Neural progenitor cell (in vitro differentiated cells): ENCODE results near the gene AMN. TPM values are rescaled to one million over a fixed set of nuclear protein-coding genes. Genes with fewer than 3 reads are reported as not detected.

Experiments used
- DNase-seq: peaks from one replicate; pipeline ENCODE4 v3.0.0-alpha.2; 2016; ENCODE audit warnings: low spot score
- H2AFZ ChIP-seq: fragments of 200-600 bp; sonication (generic); replicated peaks from 2 replicates; pipeline ENCODE4 v1.6.1; 2016; ENCODE audit warnings: antibody characterized with exemption
- H3F3A ChIP-seq: fragments of 200-600 bp; sonication (generic); 2 replicates; pipeline ENCODE4 v1.6.1; 2016; ENCODE audit warnings: antibody characterized with exemption, low read depth
- H3K27ac ChIP-seq: fragments of 200-600 bp; sonication (generic); 2 replicates; pipeline ENCODE4 v1.5.1; 2016; ENCODE audit warnings: mild to moderate bottlenecking
- H3K27me3 ChIP-seq: fragments of 200-600 bp; sonication (generic); 2 replicates; pipeline ENCODE4 v1.6.1; 2016; ENCODE audit warnings: mild to moderate bottlenecking, moderate library complexity
- H3K36me3 ChIP-seq: fragments of 200-600 bp; sonication (generic); 2 replicates; pipeline ENCODE4 v1.5.1; 2016
- H3K4me1 ChIP-seq: fragments of 200-600 bp; sonication (generic); 2 replicates; pipeline ENCODE4 v1.6.1; 2016; ENCODE audit warnings: mixed run types
- H3K4me2 ChIP-seq: fragments of 200-600 bp; sonication (generic); 2 replicates; pipeline ENCODE4 v1.6.1; 2016
- H3K4me3 ChIP-seq: fragments of 200-600 bp; sonication (generic); 2 replicates; pipeline ENCODE4 v1.5.1; 2016
- H3K79me2 ChIP-seq: fragments of 200-600 bp; sonication (generic); 2 replicates; pipeline ENCODE4 v1.6.1; 2016; ENCODE audit warnings: low read depth
- H3K9ac ChIP-seq: fragments of 200-600 bp; sonication (generic); 2 replicates; pipeline ENCODE4 v1.6.1; 2016
- H3K9me3 ChIP-seq: fragments of 200-600 bp; sonication (generic); 2 replicates; pipeline ENCODE4 v1.5.1; 2016; ENCODE audit warnings: low read depth
- H4K20me1 ChIP-seq: fragments of 200-600 bp; sonication (generic); 2 replicates; pipeline ENCODE4 v1.6.1; 2016; ENCODE audit warnings: low read depth
- H3K27ac Mint-ChIP-seq: 3 replicates; pipeline ENCODE4 v1.8.0; 2021; ENCODE audit warnings: mixed read lengths
- H3K27me3 Mint-ChIP-seq: 2 replicates; pipeline ENCODE4 v1.8.0; 2022; ENCODE audit warnings: low read depth, mild to moderate bottlenecking, inconsistent platforms, moderate library complexity, mixed read lengths; ENCODE audit not compliant: insufficient read depth
- H3K36me3 Mint-ChIP-seq: 3 replicates; pipeline ENCODE4 v1.8.0; 2021; ENCODE audit warnings: mixed read lengths
- H3K4me1 Mint-ChIP-seq: 3 replicates; pipeline ENCODE4 v1.8.0; 2021; ENCODE audit warnings: mixed read lengths
- H3K4me3 Mint-ChIP-seq: 3 replicates; pipeline ENCODE4 v1.8.0; 2021; ENCODE audit warnings: mild to moderate bottlenecking, moderate library complexity, mixed read lengths
- H3K9me3 Mint-ChIP-seq: 3 replicates; pipeline ENCODE4 v1.8.0; 2020; ENCODE audit warnings: mixed read lengths
- CTCF ChIP-seq: fragments of 200-600 bp; sonication (generic); IDR thresholded peaks from 2 replicates; pipeline ENCODE4 v1.5.1; 2017; ENCODE audit warnings: antibody characterized with exemption, mild to moderate bottlenecking
- EZH2 ChIP-seq: fragments of 200-600 bp; sonication (generic); IDR thresholded peaks from 2 replicates; pipeline ENCODE4 v1.6.1; 2017; ENCODE audit warnings: antibody characterized with exemption, mild to moderate bottlenecking, moderate library complexity
- EZH2phosphoT487 ChIP-seq: fragments of 200-600 bp; sonication (generic); IDR thresholded peaks from 2 replicates; pipeline ENCODE4 v1.6.1; 2017; ENCODE audit warnings: antibody characterized with exemption
- total RNA-seq: library from RNA; depleted of rRNA; stranded (reverse); fragments of >200 nt; gene quantifications from 2 replicates; pipeline ENCODE4 v1.2.3, GENCODE V29; 2015; ENCODE audit warnings: low replicate concordance

Gene AMN
- total RNA-seq, 1 donor from 2014 or later: not detected

GRCh38 chr14:102908766-102909455 is 13.6 kb upstream of the AMN start:
- H3K4me3 ChIP-seq: no peak overlapping the region
- no peaks in the 10 kb centered on the region for H3F3A ChIP-seq
- peaks cover 5% of the 10 kb centered on the region for H3K9me3 Mint-ChIP-seq
- H3K4me3 Mint-ChIP-seq: no peak overlapping the region
- no peaks in the 10 kb centered on the region for H3K9me3 ChIP-seq
- H3K4me2 ChIP-seq: no peak overlapping the region
- no peaks in the 10 kb centered on the region for H4K20me1 ChIP-seq
- peaks cover 22% of the 10 kb centered on the region for H3K36me3 Mint-ChIP-seq
- peaks cover 8% of the 10 kb centered on the region for H3K27me3 Mint-ChIP-seq
- no peak for DNase-seq
- no peaks in the 10 kb centered on the region for H3K27me3 ChIP-seq
- no peak overlapping the region for H2AFZ ChIP-seq
- H3K9ac ChIP-seq: no peak overlapping the region
- H3K27ac Mint-ChIP-seq: no peak overlapping the region
- H3K4me1 Mint-ChIP-seq: peaks cover 6% of the 10 kb centered on the region
- TF ChIP-seq CTCF (no peak), EZH2phosphoT487 (no peak), EZH2 (no peak)
- no peaks in the 10 kb centered on the region for H3K4me1 ChIP-seq
- H3K36me3 ChIP-seq: peaks cover 6% of the 10 kb centered on the region
- no peaks in the 10 kb centered on the region for H3K79me2 ChIP-seq
- no peak overlapping the region for H3K27ac ChIP-seq

- Histone ChIP-seq H4K20me1 (no peaks in the 10 kb centered on the region), H3K9me3 (no peaks in the 10 kb centered on the region), H3K4me2 (no peak overlapping the region), H3F3A (no peaks in the 10 kb centered on the region), H3K4me3 (no peak overlapping the region), H2AFZ (no peak overlapping the region), H3K27ac (no peak overlapping the region), H3K9ac (no peak overlapping the region), H3K79me2 (no peaks in the 10 kb centered on the region), H3K36me3 (peaks cover 6% of the 10 kb centered on the region), H3K27me3 (no peaks in the 10 kb centered on the region), H3K4me1 (no peaks in the 10 kb centered on the region)
- DNase-seq: no peak
- Mint-ChIP-seq H3K36me3 (peaks cover 22% of the 10 kb centered on the region), H3K9me3 (peaks cover 5% of the 10 kb centered on the region), H3K27me3 (peaks cover 6% of the 10 kb centered on the region), H3K4me3 (no peak overlapping the region), H3K4me1 (peaks cover 6% of the 10 kb centered on the region), H3K27ac (no peak overlapping the region)
- TF ChIP-seq EZH2phosphoT487 (no peak), CTCF (no peak), EZH2 (no peak)
Measured at GRCh38 chr14:102909462-102909861, 13.0 kb upstream of the AMN start.

GRCh38 chr14:102909911-102910310 is 12.6 kb upstream of the AMN start:
- no peaks in the 10 kb centered on the region for H4K20me1 ChIP-seq
- H3F3A ChIP-seq: no peaks in the 10 kb centered on the region
- no peak for DNase-seq
- no peaks in the 10 kb centered on the region for H3K27me3 ChIP-seq
- H3K4me1 ChIP-seq: no peaks in the 10 kb centered on the region
- Mint-ChIP-seq H3K27me3 (peaks cover 6% of the 10 kb centered on the region), H3K4me1 (peaks cover 6% of the 10 kb centered on the region), H3K9me3 (peaks cover 5% of the 10 kb centered on the region), H3K27ac (no peak overlapping the region), H3K4me3 (no peak overlapping the region), H3K36me3 (peaks cover 22% of the 10 kb centered on the region)
- no peak overlapping the region for H3K27ac ChIP-seq
- H3K4me2 ChIP-seq: no peak overlapping the region
- H3K9me3 ChIP-seq: no peaks in the 10 kb centered on the region
- no peak overlapping the region for H3K4me3 ChIP-seq
- TF ChIP-seq CTCF (no peak), EZH2phosphoT487 (no peak), EZH2 (no peak)
- H2AFZ ChIP-seq: no peak overlapping the region
- no peaks in the 10 kb centered on the region for H3K79me2 ChIP-seq
- peaks cover 6% of the 10 kb centered on the region for H3K36me3 ChIP-seq
- H3K9ac ChIP-seq: no peak overlapping the region
